ENCODE results near the gene CYP24A1.

GRCh38 chr20:54176610-54177009, 2.8 kb upstream of the CYP24A1 start:
- TF ChIP-seq POLR2A (IDR thresholded peaks at IDR 0.05): no peak
- TF ChIP-seq POLR2AphosphoS5 (IDR thresholded peaks at IDR 0.05; ENCODE audit: insufficient read depth in 1 of 2, low read depth in 1 of 2): no peak
